Kidney (tissue), 14 donors: ENCODE data around the gene CLPX. TPM values are rescaled to one million over a fixed set of nuclear protein-coding genes. Genes with fewer than 3 reads are reported as not detected.
A peak's percentile ranks its signal among the peaks of the same experiment; 100 is the strongest.
"Not testable (repeated sequence)": the region's sequence is repeated elsewhere in the genome, so short reads cannot be mapped to it uniquely, and the experiment has no call there.

Source experiments
- DNase-seq, 5 donors: peaks; one replicate each; pipeline ENCODE4 v3.0.0-alpha.2; 2013 to 2020
- FAIRE-seq: peaks from 2 replicates; lab custom pipeline; 2012; peaks lifted over from hg19 to GRCh38; lab: Jason Lieb, UNC
- H3K27ac ChIP-seq, 2 donors: one replicate each; pipeline ENCODE4 v1.7.0; 2013; ENCODE audit warnings: low read depth in 2 of 2, low read length in 2 of 2, inconsistent platforms in 1 of 2
- H3K27me3 ChIP-seq: one replicate; pipeline ENCODE4 v1.7.1; 2013; ENCODE audit warnings: low read length, inconsistent platforms; ENCODE audit not compliant: control insufficient read depth, insufficient read depth
- H3K36me3 ChIP-seq, 3 donors: one replicate each; pipeline versions ENCODE4 v1.7.0 to v1.7.1; 2013; ENCODE audit warnings: low read length in 3 of 3, control low read depth in 1 of 3, inconsistent platforms in 1 of 3; ENCODE audit not compliant: insufficient read depth in 3 of 3, control insufficient read depth in 2 of 3
- H3K4me1 ChIP-seq, 3 donors: one replicate each; pipeline versions ENCODE4 v1.7.0 to v1.7.1; 2013; ENCODE audit warnings: low read length in 3 of 3, inconsistent platforms in 1 of 3, low read depth in 1 of 3; ENCODE audit not compliant: control insufficient read depth in 2 of 3, insufficient read depth in 2 of 3
- H3K4me3 ChIP-seq, 3 donors: one replicate each; pipeline versions ENCODE4 v1.7.0 to v1.8.1; 2013; ENCODE audit warnings: low read length in 3 of 3, control low read depth in 1 of 3, inconsistent platforms in 1 of 3
- H3K9ac ChIP-seq, 3 donors: one replicate each; pipeline versions ENCODE4 v1.7.0 to v1.7.1; 2013; ENCODE audit warnings: low read length in 3 of 3, control low read depth in 1 of 3, inconsistent platforms in 1 of 3
- H3K9me3 ChIP-seq, 3 donors: one replicate each; pipeline versions ENCODE4 v1.7.0 to v1.7.1; 2013; ENCODE audit warnings: low read length in 3 of 3, control low read depth in 1 of 3, inconsistent platforms in 1 of 3; ENCODE audit not compliant: control insufficient read depth in 2 of 3, insufficient read depth in 1 of 3
- CTCF ChIP-seq: IDR thresholded peaks from 3 replicates; pipeline ENCODE4 v1.5.1; 2012; ENCODE audit warnings: mild to moderate bottlenecking, moderate library complexity, borderline replicate concordance; ENCODE audit not compliant: insufficient read depth; ENCODE audit errors: extremely low read depth
- intact Hi-C: fragments of 100-400 bp; cut with DNase I; formaldehyde crosslinking; loops from one replicate; pipeline ENCODE4 v1.11.1; 2022
- polyA plus RNA-seq: library from polyadenylated mRNA; stranded (reverse); fragments of 350-450 nt; fragmentation: Illumina TruSeq; extraction: RNeasy Lipid Tissue Mini Kit (QIAGEN cat#74804); gene quantifications from one replicate; pipeline ENCODE4 v1.2.3, GENCODE V29; 2014; ENCODE audit warnings: low read depth, low replicate concordance; ENCODE audit not compliant: insufficient read depth
- total RNA-seq: library from RNA; stranded (reverse); fragmentation: NEBNext Ultra II Directional; extraction: Animal tissue kit (Norgen Biotek cat#: 25700); gene quantifications from one replicate; pipeline ENCODE4 v1.2.1, GENCODE V29; 2021
- donor health status: control.
- donor health status: control.
- donor health status: control.
- donor health status: control.
- donor health status: control.
- donor health status: DM: yes; HTN: yes; CAD: no.
- donor health status: Normal renal cell carcinoma (clear cell type).

The CLPX gene
- total and polyA plus RNA-seq, 2 donors from 2014 or later, result 18.4 to 48.2 TPM

DNA sequence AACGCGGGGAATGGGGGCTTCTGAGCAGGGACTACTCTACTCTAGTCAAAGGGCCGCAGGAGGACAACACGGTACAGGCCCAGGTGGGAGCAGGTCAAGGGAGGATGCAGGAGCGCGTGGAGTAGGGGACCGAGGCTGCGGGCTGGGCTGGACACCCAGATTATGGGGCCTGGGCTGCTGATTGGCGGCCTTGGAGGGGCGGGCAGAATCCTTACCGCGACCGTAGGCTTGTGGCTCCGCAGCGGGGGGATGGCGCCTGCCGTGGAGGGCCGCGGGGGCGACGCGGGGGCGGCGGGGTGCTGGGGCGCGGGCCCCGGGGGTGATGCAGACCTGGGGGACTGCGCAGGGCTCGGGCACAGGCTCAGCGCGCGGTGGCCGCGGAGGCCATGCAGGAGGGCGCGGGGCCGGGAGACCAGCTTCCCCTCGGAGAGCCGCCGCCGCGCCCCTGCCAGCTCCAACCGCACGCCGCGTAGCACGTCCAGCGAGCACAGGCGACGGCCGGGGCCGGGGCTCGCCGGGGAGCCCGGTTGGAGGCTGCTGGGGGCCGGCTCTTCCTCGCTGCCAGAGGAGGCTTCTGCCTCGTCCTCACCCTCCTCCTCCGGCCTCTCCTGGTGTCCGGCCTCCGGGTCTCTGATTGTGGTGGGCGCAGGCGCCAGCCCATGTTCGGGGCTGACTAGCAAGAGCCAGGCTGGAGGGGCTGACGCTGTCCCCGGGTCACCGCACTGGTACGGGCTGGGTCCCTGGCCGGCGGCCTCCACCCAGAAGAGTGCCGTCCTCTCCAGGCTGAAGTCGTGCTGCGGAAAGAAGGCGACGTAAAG is 83.0 kb downstream of the CLPX start:
- intact Hi-C loops, result no loop called here

GRCh38 chr15:65101411-65101890 is 83.7 kb downstream of the CLPX start:
- H3K4me3 ChIP-seq, result no peak overlapping the region
- no peak overlapping the region for H3K9ac ChIP-seq
- FAIRE-seq (no peak), DNase-seq (peak in 4 of 5 donors; percentile 89 to 93 (median 92))
- H3K36me3 ChIP-seq, result peaks cover 2 to 21% (median 16%) of the 10 kb centered on the region in 3 donors
- peaks cover 0 to 4% (median 0%) of the 10 kb centered on the region in 3 donors for H3K4me1 ChIP-seq
- no peaks in the 10 kb centered on the region for H3K27me3 ChIP-seq
- TF ChIP-seq CTCF, result peak; percentile 61
- no peaks in the 10 kb centered on the region for H3K9me3 ChIP-seq
- intact Hi-C loops, result no loop called here
- no peak overlapping the region for H3K27ac ChIP-seq

More for the DNA sequence above, 83.0 kb downstream of the CLPX start:
- Histone ChIP-seq H3K4me3 (no peak overlapping the region), H3K9ac (no peak overlapping the region), H3K4me1 (peaks cover 0 to 4% (median 0%) of the 10 kb centered on the region in 3 donors), H3K9me3 (no peaks in the 10 kb centered on the region), H3K36me3 (peaks cover 2 to 21% (median 16%) of the 10 kb centered on the region in 3 donors), H3K27me3 (no peaks in the 10 kb centered on the region), H3K27ac (no peak overlapping the region)
- TF ChIP-seq CTCF, result no peak
- DNase-seq, result peak in 2 of 5 donors; percentile 36 to 78
- no peak for FAIRE-seq

DNA sequence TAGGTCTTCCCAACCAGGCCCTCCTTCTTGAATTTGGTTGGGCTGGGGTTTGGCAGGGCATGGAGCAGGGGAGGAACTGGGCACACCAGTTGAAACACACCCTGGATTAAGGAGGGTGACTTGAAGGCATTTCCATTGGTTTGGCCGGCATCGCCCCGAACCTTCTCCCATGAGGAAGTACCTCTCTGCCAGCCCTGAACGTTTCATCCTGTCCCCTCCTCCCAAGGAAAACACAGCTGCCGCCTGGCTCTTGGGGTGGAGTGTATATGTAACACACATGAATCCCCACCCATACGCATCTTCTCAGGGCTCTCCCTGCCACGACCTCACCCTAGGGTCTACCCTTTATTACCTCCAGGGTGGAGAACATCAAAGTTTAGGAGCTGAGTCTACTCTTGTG is 84.7 kb downstream of the CLPX start:
- no peak for TF ChIP-seq CTCF
- DNase-seq, result no peak
- intact Hi-C loops, result no loop called here
- peaks cover 0 to 4% (median 0%) of the 10 kb centered on the region in 3 donors for H3K4me1 ChIP-seq
- no peaks in the 10 kb centered on the region for H3K27me3 ChIP-seq
- no peak overlapping the region for H3K27ac ChIP-seq
- H3K36me3 ChIP-seq, result peaks cover 2 to 21% (median 14%) of the 10 kb centered on the region in 3 donors
- no peak overlapping the region for H3K9ac ChIP-seq
- no peaks in the 10 kb centered on the region for H3K9me3 ChIP-seq
- no peak overlapping the region for H3K4me3 ChIP-seq
- FAIRE-seq, result no peak

- intact Hi-C loops, H3K27me3 ChIP-seq, H3K4me1 ChIP-seq, H3K9me3 ChIP-seq, DNase-seq, FAIRE-seq, H3K9ac ChIP-seq, H3K27ac ChIP-seq, H3K4me3 ChIP-seq: not testable (repeated sequence)
- H3K36me3 ChIP-seq, result peaks cover 2 to 21% (median 12%) of the 10 kb centered on the region in 3 donors
Measured at GRCh38 chr15:65099801-65100200, 85.3 kb downstream of the CLPX start.
